CD14-positive monocyte (primary cell): Measurements from ENCODE around the gene SGSH. TPM values are rescaled to one million over a fixed set of nuclear protein-coding genes. Genes with fewer than 3 reads are reported as not detected.

Source experiments
- DNase-seq, 3 donors: peaks; one replicate each; pipeline ENCODE4 v3.0.0-alpha.2; 2011 to 2022
- H2AFZ ChIP-seq: 2 replicates; pipeline ENCODE4 v1.6.0; 2012; ENCODE audit warnings: mild to moderate bottlenecking, low read depth, low read length, inconsistent platforms; ENCODE audit not compliant: insufficient read depth, poor library complexity, severe bottlenecking
- H3K27ac ChIP-seq, 2 donors: 1 replicate in 1 of 2; 2 replicates in 1 of 2; pipeline ENCODE4 v1.5.1; 2012 to 2013; ENCODE audit warnings: low read length in 2 of 2, control low read depth in 1 of 2, inconsistent platforms in 1 of 2, low read depth in 1 of 2, mild to moderate bottlenecking in 1 of 2
- H3K27me3 ChIP-seq, 2 donors: one replicate each; pipeline versions ENCODE4 v1.6.0 to v1.6.1; 2011 to 2013; ENCODE audit warnings: low read length in 2 of 2; ENCODE audit not compliant: control insufficient read depth in 2 of 2, insufficient read depth in 2 of 2
- H3K36me3 ChIP-seq, 2 donors: replicated peaks in 1 of 2; 1 replicate in 1 of 2; 2 replicates in 1 of 2; pipeline versions ENCODE4 v1.5.1 to v1.6.1; 2012 to 2013; ENCODE audit warnings: low read length in 2 of 2, control low read depth in 1 of 2, inconsistent platforms in 1 of 2, mild to moderate bottlenecking in 1 of 2; ENCODE audit not compliant: insufficient read depth in 2 of 2, control insufficient read depth in 1 of 2
- H3K4me1 ChIP-seq, 2 donors: 1 replicate in 1 of 2; 2 replicates in 1 of 2; pipeline versions ENCODE4 v1.5.1 to v1.6.1; 2012 to 2013; ENCODE audit warnings: low read length in 2 of 2, control low read depth in 1 of 2, inconsistent platforms in 1 of 2, mild to moderate bottlenecking in 1 of 2, moderate library complexity in 1 of 2; ENCODE audit not compliant: insufficient read depth in 2 of 2, control insufficient read depth in 1 of 2
- H3K4me2 ChIP-seq: replicated peaks from 2 replicates; pipeline ENCODE3; 2012; ENCODE audit warnings: low read length, moderate library complexity, mild to moderate bottlenecking; ENCODE audit not compliant: poor library complexity, severe bottlenecking; ENCODE audit errors: extremely low read depth
- H3K4me3 ChIP-seq, 3 experiments: fragments of 200-600 bp in 1 of 3; sonication (generic) in 1 of 3; replicated peaks in 1 of 3; 1 replicate in 2 of 3; 2 replicates in 1 of 3; pipeline ENCODE4 v1.5.1; 2011 to 2013; ENCODE audit warnings: low read length in 3 of 3, mild to moderate bottlenecking in 3 of 3, control low read depth in 2 of 3, low read depth in 2 of 3, inconsistent platforms in 1 of 3, moderate library complexity in 1 of 3
- H3K79me2 ChIP-seq: 2 replicates; pipeline ENCODE4 v1.6.0; 2012; ENCODE audit warnings: mild to moderate bottlenecking, control low read depth, inconsistent platforms, low read length, moderate library complexity; ENCODE audit not compliant: insufficient read depth
- H3K9ac ChIP-seq: 2 replicates; pipeline ENCODE4 v1.6.0; 2017; ENCODE audit warnings: low read length, mild to moderate bottlenecking; ENCODE audit not compliant: insufficient read depth, poor library complexity, severe bottlenecking
- H3K9me3 ChIP-seq, 2 donors: replicated peaks in 1 of 2; 1 replicate in 1 of 2; 2 replicates in 1 of 2; pipeline versions ENCODE4 v1.5.1 to v1.6.1; 2012 to 2013; ENCODE audit warnings: low read length in 2 of 2, control low read depth in 1 of 2; ENCODE audit not compliant: control insufficient read depth in 1 of 2, insufficient read depth in 1 of 2
- H4K20me1 ChIP-seq: 2 replicates; pipeline ENCODE4 v1.6.0; 2012; ENCODE audit warnings: mild to moderate bottlenecking, low read length, control low read depth, moderate library complexity; ENCODE audit not compliant: insufficient read depth
- H3K27ac Mint-ChIP-seq, 7 donors: one replicate each; pipeline ENCODE4 v1.8.0; 2020; ENCODE audit warnings: mild to moderate bottlenecking in 7 of 7, mixed read lengths in 7 of 7, moderate library complexity in 6 of 7, inconsistent platforms in 2 of 7
- H3K27me3 Mint-ChIP-seq, 3 donors: one replicate each; pipeline ENCODE4 v1.8.0; 2021 to 2022; ENCODE audit warnings: low read depth in 3 of 3, mild to moderate bottlenecking in 3 of 3, mixed read lengths in 3 of 3, moderate library complexity in 3 of 3, inconsistent platforms in 1 of 3
- H3K36me3 Mint-ChIP-seq, 2 donors: one replicate each; pipeline ENCODE4 v1.8.0; 2020; ENCODE audit warnings: mixed read lengths in 2 of 2, inconsistent platforms in 1 of 2, mild to moderate bottlenecking in 1 of 2
- H3K4me1 Mint-ChIP-seq: one replicate; pipeline ENCODE4 v1.8.0; 2020; ENCODE audit warnings: mild to moderate bottlenecking, mixed read lengths
- H3K4me3 Mint-ChIP-seq, 2 donors: one replicate each; pipeline ENCODE4 v1.8.0; 2020; ENCODE audit warnings: mild to moderate bottlenecking in 2 of 2, mixed read lengths in 2 of 2, moderate library complexity in 1 of 2
- H3K9me3 Mint-ChIP-seq, 7 donors: one replicate each; pipeline ENCODE4 v1.8.0; 2020 to 2022; ENCODE audit warnings: mixed read lengths in 7 of 7, mild to moderate bottlenecking in 6 of 7, moderate library complexity in 6 of 7, inconsistent platforms in 2 of 7
- WGBS: methylation state at CpG from one replicate; pipeline ENCODE4 v1.1.5; 2013; ENCODE audit warnings: missing lambda C conversion rate; ENCODE audit not compliant: insufficient coverage; 5-methylcytosine and 5-hydroxymethylcytosine counted together
- intact Hi-C, 2 donors: fragments of 100-400 bp; cut with micrococcal nuclease; formaldehyde crosslinking; loops; one replicate each; pipeline versions ENCODE4 v1.15.0 to v1.15.1; 2023
- polyA plus RNA-seq, 3 donors: library from polyadenylated mRNA; depleted of rRNA in 1 of 3; unstranded in 2 of 3; stranded (reverse) in 1 of 3; fragments of 300-500 nt in 2 of 3; fragments of >200 nt in 1 of 3; fragmentation: Illumina TruSeq in 2 of 3; gene quantifications; 1 replicate in 2 of 3; 2 replicates in 1 of 3; pipeline ENCODE4 v1.2.3, GENCODE V29; 2012 to 2021
- TF ChIP-seq, protein P1 (sequence below): fragments of 200-600 bp; IDR thresholded peaks from one replicate; pipeline ENCODE4 v1.8.0; 2022; ENCODE audit warnings: antibody characterized with exemption, mild to moderate bottlenecking

The SGSH gene
- polyA plus RNA-seq, 3 donors: 21.1 to 193 (median 31.3) TPM

DNA sequence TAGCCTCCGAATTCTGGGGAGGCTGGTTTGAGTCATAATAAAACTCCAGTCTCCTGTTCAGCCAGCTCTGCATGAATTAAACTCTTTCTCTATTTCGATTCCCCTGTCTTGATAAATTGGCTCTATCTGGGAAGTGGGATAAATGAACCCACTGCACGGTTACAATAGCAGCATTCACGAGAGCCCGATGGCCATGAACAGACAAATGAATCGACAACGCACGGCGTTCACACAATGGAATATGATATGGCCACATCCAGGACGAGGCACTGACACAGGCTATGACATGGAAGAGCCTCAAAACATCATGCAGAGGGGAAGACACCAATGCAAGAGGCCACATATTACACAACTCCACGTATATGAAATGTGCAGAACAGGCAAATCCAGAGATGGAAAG is 55.9 kb downstream of the SGSH start:
- no peaks in the 10 kb centered on the region for H3K36me3 Mint-ChIP-seq
- WGBS: 92% methylated on average over 7 of the region's 11 CpGs
- H3K4me3 Mint-ChIP-seq: no peak overlapping the region
- H3K9ac ChIP-seq: no peak overlapping the region
- DNase-seq: no peak
- H3K4me2 ChIP-seq: no peak overlapping the region
- no peaks in the 10 kb centered on the region for H4K20me1 ChIP-seq
- H3K27me3 Mint-ChIP-seq: peaks cover 10 to 23% (median 16%) of the 10 kb centered on the region in 3 donors
- peaks cover 0 to 3% (median 0%) of the 10 kb centered on the region in 7 donors for H3K9me3 Mint-ChIP-seq
- no peak overlapping the region for H3K27ac ChIP-seq
- no peaks in the 10 kb centered on the region for H3K27me3 ChIP-seq
- no peaks in the 10 kb centered on the region for H3K36me3 ChIP-seq
- H3K9me3 ChIP-seq: no peaks in the 10 kb centered on the region
- no peak overlapping the region for H3K27ac Mint-ChIP-seq
- H2AFZ ChIP-seq: no peak overlapping the region
- intact Hi-C loops: no loop called here
- H3K4me1 ChIP-seq: no peaks in the 10 kb centered on the region
- H3K79me2 ChIP-seq: no peaks in the 10 kb centered on the region
- no peaks in the 10 kb centered on the region for H3K4me1 Mint-ChIP-seq
- TF ChIP-seq, protein P1, sequence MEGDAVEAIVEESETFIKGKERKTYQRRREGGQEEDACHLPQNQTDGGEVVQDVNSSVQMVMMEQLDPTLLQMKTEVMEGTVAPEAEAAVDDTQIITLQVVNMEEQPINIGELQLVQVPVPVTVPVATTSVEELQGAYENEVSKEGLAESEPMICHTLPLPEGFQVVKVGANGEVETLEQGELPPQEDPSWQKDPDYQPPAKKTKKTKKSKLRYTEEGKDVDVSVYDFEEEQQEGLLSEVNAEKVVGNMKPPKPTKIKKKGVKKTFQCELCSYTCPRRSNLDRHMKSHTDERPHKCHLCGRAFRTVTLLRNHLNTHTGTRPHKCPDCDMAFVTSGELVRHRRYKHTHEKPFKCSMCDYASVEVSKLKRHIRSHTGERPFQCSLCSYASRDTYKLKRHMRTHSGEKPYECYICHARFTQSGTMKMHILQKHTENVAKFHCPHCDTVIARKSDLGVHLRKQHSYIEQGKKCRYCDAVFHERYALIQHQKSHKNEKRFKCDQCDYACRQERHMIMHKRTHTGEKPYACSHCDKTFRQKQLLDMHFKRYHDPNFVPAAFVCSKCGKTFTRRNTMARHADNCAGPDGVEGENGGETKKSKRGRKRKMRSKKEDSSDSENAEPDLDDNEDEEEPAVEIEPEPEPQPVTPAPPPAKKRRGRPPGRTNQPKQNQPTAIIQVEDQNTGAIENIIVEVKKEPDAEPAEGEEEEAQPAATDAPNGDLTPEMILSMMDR: no peak
- H3K4me3 ChIP-seq: no peak overlapping the region

DNA sequence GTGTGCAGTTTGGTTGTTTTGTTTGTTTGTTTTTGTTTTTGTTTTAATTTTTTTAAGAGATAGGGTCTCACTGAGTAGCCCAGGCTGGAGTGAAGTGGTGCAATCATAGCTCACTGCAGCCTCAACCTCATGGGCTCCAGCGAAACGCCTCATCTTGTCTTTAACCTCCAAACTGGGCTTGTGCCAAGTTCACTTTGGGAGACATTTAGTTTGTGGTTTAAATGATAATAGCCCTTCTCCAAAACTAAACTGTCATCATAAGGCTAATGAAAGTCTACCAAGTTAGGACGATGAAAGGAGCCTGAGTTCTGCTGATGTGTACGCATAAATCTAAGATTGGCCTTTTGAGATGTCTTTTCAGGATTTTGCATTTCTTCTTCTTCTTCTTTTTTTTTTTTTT is 56.8 kb downstream of the SGSH start:
- Mint-ChIP-seq H3K9me3 (peaks cover 0 to 1% (median 0%) of the 10 kb centered on the region in 7 donors), H3K36me3 (no peaks in the 10 kb centered on the region), H3K27me3 (peaks cover 10 to 23% (median 16%) of the 10 kb centered on the region in 3 donors), H3K4me3 (no peak overlapping the region), H3K4me1 (no peaks in the 10 kb centered on the region), H3K27ac (no peak overlapping the region)
- Histone ChIP-seq H3K27me3 (no peaks in the 10 kb centered on the region), H3K79me2 (no peaks in the 10 kb centered on the region), H3K27ac (no peak overlapping the region), H3K4me2 (no peak overlapping the region), H3K9ac (no peak overlapping the region), H3K36me3 (no peaks in the 10 kb centered on the region), H3K4me1 (no peaks in the 10 kb centered on the region), H4K20me1 (no peaks in the 10 kb centered on the region), H3K9me3 (no peaks in the 10 kb centered on the region), H3K4me3 (no peak overlapping the region), H2AFZ (no peak overlapping the region)
- no CpG with 5 or more reads among the region's 4 CpGs for WGBS
- TF ChIP-seq, protein P1: no peak
- DNase-seq: no peak
- intact Hi-C loops: no loop called here
